GM12864 (cell line): ENCODE data around the gene ACCSL.

Experiments used
- DNase-seq: peaks from one replicate; pipeline ENCODE4 v3.0.0-alpha.2; 2011; ENCODE audit warnings: low read depth
- H3K4me3 ChIP-seq: 2 replicates; pipeline ENCODE4 v1.5.1; 2011; ENCODE audit warnings: mild to moderate bottlenecking, low read depth, low read length, control low read depth
- CTCF ChIP-seq: IDR thresholded peaks from 2 replicates; pipeline ENCODE4 v1.5.1; 2011; ENCODE audit warnings: low read depth, mild to moderate bottlenecking, moderate library complexity, low read length, control low read depth, inconsistent platforms; ENCODE audit errors: missing control alignments

Gene ACCSL

GRCh38 chr11:44047298-44047697 is 483 bp upstream of the ACCSL start:
- DNase-seq = no peak
- H3K4me3 ChIP-seq = no peak overlapping the region
- TF ChIP-seq CTCF = no peak

GRCh38 chr11:44049832-44050231 is 2.1 kb downstream of the ACCSL start:
- no peak for DNase-seq

GRCh38 chr11:44051171-44051570 is 3.4 kb downstream of the ACCSL start:
- TF ChIP-seq CTCF = no peak

More at GRCh38 chr11:44049832-44050231, 2.1 kb downstream of the ACCSL start:
- no peak overlapping the region for H3K4me3 ChIP-seq
- TF ChIP-seq CTCF = no peak

GRCh38 chr11:44057340-44057739 is 9.6 kb downstream of the ACCSL start:
- no peak for DNase-seq
- TF ChIP-seq CTCF = no peak

More at GRCh38 chr11:44051171-44051570, 3.4 kb downstream of the ACCSL start:
- DNase-seq = no peak
- H3K4me3 ChIP-seq = no peak overlapping the region

GRCh38 chr11:44058275-44058674 is 10.5 kb downstream of the ACCSL start:
- no peak for TF ChIP-seq CTCF
- no peak overlapping the region for H3K4me3 ChIP-seq
- no peak for DNase-seq

More at GRCh38 chr11:44057340-44057739, 9.6 kb downstream of the ACCSL start:
- no peak overlapping the region for H3K4me3 ChIP-seq

- no peak for DNase-seq
- H3K4me3 ChIP-seq = no peak overlapping the region; the same call in 1 of the 2 replicates
- TF ChIP-seq CTCF = no peak
Measured at GRCh38 chr11:44065161-44065661, 17.4 kb downstream of the ACCSL start.
